NCI-H2171 (cell line): ENCODE results near the gene C1QA.
"Not testable (repeated sequence)": the region's sequence is repeated elsewhere in the genome, so short reads cannot be mapped to it uniquely, and the experiment has no call there.

Source experiments
- DNase-seq: peaks from one replicate; lab custom pipeline; 2025; lab: John Stamatoyannopoulos, UW

The C1QA gene

DNA sequence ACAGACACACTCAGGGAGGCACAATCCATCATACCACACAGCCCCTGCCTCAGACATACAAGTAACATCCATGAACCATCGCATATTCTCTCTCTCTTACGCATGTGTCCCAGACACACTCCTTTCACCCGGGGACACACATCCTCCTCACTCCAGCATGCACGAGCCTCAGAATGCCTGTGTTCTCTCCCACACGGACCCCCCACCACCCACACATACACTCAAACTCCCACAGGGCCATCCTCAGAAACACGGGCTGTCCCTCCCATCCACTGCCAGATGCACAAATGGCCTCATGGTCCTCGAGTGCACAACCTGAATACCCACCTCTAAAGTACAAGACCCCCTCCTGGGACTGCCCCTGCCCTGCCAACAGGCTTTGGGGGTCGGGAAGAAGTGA, 4.8 kb downstream of the C1QA start:
- no peak for DNase-seq

DNA sequence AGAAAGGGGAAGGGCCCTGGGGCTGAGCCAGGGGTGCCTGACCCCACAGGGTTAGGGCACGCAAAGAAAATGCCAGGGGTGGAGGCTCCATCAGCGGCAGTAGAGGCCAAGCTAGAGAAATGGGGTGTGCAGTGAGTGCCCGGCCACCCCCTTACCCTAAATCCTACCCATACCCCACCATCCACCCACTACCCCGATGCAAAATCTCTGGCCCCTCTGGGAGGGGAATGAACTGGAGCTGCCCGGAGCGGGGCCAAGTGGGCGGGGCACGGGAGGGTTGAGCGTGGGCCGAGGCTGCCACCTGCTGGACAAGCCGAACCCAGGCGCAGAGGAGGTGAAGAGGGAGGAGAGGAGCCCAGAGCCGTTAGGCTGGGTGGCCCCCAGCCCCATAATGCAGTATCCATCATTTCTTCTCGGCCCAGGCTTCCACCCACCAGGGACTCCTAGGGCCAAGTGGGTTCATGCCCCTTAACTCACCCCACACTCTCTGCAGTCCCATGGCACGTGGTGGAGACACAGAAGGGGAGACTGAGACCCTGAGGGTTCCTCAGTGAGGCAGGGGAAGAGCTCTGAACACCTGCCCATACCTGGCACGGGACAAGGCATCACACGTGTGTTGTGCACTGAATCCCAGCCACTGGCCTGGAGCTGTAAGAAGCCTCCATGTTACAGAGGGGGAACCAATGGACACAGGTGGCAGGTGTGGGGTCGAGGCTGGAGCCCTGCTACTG, 5.6 kb downstream of the C1QA start:
- DNase-seq: peak; percentile 69

DNA sequence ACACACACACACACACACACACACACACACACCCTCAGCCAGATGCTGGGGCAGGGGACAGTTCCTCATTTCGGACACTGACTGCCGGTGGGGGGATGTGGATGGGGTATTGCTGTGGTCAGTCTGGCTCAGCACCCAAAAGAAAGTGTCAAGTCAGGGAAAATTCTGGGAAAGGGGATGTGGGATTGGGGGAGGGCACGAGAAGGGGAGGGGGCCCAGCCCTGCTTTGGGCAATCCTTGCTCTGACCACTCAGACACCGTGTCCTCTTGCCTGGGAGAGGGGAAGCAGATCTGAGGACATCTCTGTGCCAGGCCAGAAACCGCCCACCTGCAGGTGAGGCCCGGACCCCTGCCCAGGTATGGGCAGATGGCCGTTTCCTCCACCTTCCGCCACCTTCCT, 7.0 kb downstream of the C1QA start, which contains the start of gene C1QC:
TSS of gene C1QC (plus strand) at position 253 of the 400 bp plus-strand sequence. CDS start 391 bp downstream, outside the sequence.
- DNase-seq: no peak

DNA sequence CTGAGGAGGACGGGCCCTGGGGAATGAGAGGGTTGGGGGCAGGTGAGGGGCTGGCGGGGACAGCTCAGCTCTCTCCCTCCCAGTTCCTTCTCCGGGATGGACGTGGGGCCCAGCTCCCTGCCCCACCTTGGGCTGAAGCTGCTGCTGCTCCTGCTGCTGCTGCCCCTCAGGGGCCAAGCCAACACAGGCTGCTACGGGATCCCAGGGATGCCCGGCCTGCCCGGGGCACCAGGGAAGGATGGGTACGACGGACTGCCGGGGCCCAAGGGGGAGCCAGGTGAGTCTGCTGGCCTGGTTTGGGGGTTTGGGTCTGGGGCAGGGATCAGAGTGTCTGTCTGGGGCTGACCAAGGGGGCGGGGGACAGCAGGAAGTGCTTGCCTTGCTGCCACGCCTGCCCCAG, 7.5 kb downstream of the C1QA start:
- no peak for DNase-seq

DNA sequence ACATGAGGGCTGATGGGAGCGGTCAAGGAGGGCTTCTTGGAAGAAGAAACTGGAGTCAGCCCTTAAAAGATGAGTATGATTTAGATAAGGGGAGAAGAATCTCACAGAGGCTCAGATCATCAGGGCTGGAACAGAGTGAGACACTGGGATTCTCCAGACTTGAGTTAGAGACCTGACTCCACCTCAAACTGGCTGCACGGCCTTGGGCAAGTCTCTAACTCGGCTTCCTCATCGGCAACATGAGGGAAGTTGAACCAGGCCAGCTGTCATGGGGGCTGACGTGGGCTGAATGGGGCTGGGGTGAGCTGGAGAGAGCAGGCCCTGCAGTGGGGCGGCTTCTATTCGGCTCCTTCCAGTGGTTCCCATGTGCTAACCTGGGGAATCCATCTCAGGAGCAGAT, 9.5 kb downstream of the C1QA start:
- DNase-seq: no peak

DNA sequence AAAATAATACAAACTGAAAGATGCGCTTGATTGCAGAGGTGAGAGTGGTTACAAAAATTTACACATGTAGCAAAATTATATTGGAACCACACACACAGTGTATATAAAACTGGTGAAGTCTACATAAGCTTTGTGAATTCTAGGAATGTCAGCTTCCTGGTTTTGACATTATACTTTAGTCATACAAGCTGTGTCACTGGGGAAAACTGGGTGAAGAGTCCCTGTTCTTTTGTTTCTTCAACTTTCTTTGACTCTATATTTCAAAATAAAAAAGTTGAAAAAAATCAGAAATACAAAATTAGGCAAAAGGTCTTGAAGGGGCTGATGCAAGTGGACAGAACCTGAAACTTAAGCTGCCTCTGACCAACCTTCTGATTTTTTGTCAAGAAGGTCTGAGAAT, 10.0 kb downstream of the C1QA start:
- DNase-seq: no peak

DNA sequence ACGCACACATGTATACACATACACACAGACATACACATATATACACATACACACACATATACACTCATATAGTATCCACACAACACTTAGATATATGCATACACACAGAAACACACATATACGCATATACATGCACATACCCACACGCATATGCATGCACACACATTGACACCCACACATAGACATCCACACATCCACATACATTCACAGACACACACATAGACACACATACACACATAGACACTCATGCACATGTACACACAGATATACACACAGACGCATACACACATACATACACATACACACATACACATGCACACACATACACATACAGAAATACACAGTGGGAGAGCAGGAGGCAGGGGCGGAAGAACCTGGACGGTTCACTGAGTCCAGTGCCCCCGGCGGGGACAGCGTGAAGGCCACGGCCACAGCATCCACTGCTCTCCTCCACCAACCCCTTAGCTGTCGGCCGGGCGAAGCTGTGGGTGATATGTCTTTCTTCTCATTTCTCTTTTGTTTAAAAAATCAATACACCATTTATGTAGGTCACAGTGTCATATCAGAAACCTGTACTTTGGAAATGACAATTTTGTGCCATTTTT, 13.8 kb downstream of the C1QA start:
- DNase-seq: no peak

DNA sequence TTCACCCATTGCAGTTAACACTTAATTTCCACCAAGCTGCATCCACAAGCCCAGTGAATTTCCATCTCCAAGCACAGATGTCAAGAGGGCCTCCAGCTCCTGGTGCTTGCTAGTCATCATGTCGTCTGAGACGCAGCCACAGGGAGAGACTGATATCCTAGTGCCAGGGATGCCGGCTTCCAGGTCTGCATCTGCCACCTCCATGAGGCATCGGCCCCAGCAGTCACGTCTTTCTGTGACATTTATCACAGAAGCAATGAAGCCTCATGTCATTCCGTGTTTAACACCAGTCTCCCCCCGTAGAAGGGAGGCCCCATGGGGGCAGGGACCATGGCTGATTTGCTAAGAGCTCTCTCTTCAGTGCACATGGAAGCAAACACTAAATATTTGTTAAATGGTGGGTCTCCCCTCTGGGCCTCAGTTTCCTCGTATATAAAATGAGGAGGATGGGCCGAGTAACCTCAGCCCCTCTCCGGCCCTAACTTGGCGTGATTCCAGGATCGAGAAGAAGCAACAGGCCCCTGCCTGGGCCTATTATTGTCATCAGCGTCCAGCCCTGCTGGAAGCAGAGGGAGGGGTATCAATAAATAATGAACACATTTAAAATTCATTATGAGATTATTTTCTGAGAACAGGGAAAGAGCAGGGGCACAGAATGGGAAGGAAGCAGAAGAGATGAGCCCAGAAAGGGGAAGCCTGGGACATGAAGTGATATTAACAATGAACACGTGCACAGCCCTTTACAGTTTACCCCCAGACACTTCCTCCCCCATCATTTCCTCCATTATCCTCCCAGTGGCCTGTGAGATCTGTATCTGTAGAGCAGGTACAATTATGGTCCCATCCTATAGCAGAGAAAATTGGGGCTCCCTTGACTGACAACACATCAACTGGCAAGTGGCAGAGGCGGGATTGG, 15.8 kb downstream of the C1QA start:
- no peak for DNase-seq

DNA sequence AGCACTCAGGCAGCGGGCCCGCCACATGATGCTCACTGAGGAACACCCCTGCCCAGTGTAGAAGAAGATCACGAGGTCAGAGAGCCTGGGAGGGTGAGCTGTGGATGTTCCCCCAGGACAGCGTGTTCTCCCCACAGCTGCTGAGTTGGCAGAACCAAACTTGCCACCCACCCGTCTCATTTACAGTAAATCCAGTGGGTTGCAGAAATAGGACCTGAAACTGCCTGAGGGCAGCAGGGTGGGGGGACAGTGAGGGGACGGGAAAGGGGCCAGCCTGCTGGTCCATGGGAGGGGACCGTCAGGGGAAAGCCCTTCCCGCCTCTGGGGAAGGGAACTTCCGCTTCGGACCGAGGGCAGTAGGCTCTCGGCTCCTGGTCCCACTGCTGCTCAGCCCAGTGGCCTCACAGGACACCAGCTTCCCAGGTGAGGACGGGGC, 16.5 kb downstream of the C1QA start, which contains the start of gene C1QB:
TSS of gene C1QB (plus strand) at position 356 of the 436 bp plus-strand sequence. CDS start 6,227 bp downstream, outside the sequence.
- no peak for DNase-seq

DNA sequence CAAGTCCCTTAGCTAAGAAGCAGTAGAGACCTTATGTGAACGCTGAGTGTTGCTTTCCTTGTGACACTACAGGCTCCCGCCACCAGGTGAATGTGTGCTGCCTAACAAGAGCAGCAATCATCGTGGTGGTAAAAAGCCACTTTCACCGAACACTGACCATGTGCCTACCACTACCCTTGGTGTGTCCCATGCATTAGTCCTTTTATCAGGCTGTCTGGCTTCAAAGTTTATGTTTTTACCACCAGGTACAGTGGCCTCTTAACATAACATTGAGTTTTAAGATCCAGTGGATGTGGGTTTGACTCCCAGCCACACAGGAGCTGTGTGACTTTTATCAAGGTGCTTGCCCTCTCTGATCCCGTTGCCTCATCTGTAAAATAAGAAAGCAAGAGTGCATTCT, 18.3 kb downstream of the C1QA start:
- DNase-seq: no peak

DNA sequence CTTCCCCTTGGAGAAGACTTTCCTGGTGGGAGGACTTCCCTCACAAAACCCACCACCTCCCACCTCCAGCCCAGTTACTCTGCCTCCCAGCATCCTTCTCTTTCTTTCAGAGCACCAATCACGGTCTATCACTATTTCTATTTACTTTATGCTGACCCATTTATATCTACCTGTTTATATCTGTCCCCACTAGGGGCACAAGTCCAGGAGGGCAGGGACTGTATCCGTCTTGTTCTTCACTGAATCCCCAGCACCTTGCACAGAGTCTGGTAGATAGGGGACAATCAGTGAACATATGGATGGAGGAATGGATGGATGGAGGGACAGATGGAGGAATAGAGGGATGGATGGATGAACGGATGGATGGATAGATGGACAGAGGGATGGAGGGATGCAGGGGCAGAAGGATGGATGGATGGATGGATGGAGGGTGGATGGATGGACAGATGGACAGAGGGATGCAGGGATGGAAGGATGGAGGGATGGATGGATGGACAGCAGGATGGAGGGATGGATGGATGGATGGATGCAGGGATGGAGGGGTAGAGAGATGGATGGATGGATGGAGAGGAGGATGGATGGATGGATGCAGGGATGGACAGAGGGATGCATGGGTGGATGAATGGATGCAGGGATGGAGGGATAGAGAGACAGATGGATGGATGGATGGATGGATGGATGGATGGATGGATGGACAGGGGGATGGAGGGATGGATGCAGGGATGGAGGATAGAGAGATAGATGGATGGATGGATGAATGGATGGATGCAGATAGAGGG, 22.1 kb downstream of the C1QA start:
- DNase-seq: no peak

DNA sequence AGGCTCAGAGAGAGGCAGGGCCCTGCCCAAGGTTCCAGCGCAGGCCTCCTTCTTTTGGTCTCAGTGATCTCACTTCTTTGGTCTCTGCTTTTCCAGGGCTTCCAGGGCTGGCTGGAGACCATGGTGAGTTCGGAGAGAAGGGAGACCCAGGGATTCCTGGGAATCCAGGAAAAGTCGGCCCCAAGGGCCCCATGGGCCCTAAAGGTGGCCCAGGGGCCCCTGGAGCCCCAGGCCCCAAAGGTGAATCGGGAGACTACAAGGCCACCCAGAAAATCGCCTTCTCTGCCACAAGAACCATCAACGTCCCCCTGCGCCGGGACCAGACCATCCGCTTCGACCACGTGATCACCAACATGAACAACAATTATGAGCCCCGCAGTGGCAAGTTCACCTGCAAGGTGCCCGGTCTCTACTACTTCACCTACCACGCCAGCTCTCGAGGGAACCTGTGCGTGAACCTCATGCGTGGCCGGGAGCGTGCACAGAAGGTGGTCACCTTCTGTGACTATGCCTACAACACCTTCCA, 24.4 kb downstream of the C1QA start:
- DNase-seq: no peak

DNA sequence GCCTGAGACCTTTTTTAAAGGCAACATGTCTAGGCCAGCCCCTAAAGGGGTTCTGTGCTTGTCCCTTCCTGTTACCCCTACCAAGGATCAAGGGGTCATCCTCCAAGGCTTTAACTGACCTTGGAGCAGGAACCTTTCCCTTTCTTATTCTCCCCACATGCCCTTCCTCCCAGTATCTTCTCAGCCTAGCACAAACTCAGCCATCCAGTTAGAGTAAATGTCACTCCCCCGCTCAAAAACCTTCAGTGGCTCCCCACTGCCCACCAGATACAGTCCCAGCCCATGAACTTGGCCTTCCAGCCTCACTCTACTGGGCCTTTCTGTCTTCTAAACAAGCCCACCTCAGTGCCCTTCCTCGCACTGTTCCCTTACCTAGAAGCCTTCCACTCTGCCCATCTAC, 25.5 kb downstream of the C1QA start:
- no peak for DNase-seq

DNA sequence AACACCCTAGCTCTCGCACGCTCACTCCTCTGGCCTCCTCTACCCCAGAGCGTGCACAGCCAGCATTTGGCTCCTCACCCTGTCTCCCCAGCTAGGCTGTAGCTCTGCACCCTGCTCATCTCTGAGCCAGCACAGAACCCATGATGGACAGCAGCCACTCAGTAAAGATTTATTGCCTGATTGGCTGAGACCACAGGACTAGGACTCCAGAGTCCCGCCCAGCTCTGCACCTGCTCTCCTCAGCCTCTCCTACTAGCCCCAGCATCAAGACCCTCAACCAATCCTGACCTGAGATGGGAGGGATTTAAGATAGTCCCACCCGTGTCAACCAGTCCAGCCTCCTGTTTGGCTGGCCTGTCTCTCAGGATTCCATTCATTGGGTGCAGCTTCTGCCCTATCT, 25.9 kb downstream of the C1QA start:
- peak; percentile 21 for DNase-seq

DNA sequence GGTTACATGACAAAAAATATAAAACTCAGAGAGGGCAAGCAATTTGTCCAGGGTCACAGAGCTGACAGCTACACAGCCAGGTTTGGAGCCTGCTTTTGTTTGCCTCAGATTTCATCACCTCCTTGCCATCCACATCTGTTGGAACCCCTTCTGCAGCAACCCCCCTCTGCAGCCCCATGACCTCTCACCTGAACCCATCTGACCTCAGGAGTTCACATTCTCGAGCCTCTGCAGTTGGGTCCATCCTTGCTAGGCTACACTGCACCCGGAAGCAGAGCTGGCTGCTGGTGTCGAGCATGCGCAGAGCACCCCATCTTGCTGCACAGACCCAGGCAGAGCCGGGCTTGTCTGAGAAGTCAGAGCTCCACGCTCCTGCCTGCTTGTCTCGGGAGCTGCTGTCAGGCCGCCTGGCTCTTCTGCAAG, 26.6 kb downstream of the C1QA start:
- no peak for DNase-seq

DNA sequence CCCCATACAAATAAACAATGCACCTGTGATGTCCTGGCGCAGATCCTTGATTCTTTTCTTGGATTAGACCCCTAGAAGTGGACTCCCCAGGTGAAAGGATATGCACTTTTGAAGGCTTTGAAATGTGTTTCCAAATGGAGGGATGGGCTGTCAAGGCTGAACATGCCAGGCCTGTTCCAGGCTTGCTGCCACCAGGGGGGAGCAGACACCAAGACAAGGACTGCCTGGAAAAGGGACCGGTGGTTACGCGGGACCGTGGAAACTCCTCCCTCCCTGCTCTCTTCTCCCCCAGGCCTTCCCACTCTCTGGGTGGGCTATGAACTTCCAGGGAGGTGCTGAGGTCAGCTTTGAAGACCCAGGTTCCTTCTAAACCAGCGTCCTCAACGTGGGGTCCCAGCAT, 29.3 kb downstream of the C1QA start:
- DNase-seq: peak; percentile 7

DNA sequence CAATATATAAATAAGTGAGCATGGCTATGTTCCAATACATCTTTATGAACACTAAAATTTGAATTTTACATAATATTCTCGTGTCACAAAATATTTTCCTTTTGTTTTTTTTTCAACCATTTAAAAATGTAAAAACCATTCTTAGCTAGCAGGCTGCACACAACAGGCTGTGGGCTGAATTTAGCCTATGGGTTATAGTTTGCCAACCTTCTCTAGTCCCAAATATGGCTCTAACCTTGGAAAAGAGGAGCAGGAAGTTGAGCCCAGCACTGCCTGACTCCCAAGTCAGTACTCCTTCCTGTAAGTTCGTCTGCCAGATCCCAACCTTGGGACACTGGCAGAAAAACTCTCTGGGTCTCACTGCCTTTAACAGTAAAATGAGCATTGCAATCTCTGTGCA, 30.0 kb downstream of the C1QA start:
- no peak for DNase-seq

DNA sequence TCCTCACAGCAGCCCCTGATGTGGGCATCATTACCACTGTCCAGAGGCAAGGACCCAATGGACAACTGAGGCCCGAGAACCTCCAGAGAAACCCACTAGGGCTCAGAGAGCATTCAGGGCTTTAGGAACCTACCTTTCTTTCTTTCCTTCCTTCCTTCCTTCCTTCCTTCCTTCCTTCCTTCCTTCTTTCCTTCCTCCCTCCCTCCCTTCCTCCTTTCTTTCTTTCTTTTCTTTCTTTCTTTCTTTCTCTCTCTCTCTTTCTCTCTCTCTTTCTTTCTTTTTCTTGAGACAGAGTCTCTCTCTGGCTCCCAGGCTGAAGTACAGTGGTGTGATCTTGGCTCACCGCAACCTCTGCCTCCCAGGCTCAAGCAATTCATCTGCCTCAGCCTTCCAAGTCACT, 32.4 kb downstream of the C1QA start:
- not testable (repeated sequence) for DNase-seq

DNA sequence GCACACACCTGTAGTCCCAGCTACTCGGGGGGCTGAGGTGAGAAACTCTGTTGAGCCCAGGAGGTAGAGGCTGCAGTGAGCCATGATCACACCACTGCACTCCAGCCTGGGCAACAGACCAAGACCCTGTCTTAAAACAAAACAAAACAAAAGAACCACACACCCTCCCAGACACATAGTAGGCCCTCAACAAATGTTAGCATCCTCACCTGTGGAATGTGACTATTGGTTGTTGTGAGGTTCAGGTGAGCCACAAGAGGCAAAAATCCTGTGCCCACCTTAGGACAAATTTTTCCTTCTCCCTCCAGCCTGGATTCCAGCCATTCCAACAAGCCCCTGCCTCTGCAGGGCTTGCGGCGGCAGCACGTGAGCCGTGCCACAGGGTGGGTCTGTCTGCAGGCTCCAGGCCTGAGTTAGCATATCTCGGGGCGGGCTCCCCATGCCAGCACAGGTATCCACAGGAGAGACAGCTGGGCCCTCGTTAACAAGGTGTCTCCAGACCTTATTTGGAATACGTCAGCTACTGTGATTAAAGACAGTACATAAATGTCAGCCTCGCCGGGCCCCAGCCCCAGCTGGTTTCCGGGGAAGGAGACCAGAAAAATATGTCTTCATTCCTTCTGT, 34.0 kb downstream of the C1QA start:
- peak; percentile 79 for DNase-seq

DNA sequence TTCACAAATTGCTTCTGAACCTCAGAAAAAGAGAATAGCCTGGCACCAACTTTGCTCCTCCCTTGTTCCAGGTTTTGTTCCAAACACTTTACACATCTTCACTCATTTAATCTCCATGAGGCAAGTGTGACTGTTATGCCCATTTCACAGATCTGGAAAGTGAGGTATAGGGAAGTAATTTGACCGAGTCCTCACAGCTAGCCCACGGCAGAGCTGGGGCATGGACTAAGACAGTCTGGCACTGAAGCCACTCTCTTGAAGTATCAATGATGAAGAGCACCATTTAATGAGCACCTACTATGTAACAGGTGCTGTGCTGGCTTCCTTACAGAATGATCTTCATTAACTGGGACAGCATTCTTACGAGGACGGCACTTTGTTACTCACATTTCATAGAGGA, 35.6 kb downstream of the C1QA start:
- DNase-seq: no peak
